CD4-positive, alpha-beta T cell (primary cell): ENCODE results near the gene C8G. TPM values are rescaled to one million over a fixed set of nuclear protein-coding genes. Genes with fewer than 3 reads are reported as not detected.
A peak's percentile ranks its signal among the peaks of the same experiment; 100 is the strongest.

Experiments used
- ATAC-seq: fragments of 200-7000 bp; cut with Tn5 transposase; one replicate; pipeline ENCODE4 v1.10.0; 2022; ENCODE audit warnings: mild to moderate bottlenecking; ENCODE audit not compliant: poor library complexity
- CTCF ChIA-PET: fragments of 350-600 bp; sonication (Branson Sonifier 250); formaldehyde crosslinking; loops from one replicate; lab custom pipeline; 2021; ENCODE audit warnings: antibody characterized with exemption, inconsistent platforms; lab: Charles Lee
- POLR2A ChIA-PET: fragments of 350-600 bp; sonication (Branson Sonifier 250); formaldehyde crosslinking; loops from one replicate; lab custom pipeline; 2021; ENCODE audit warnings: antibody characterized with exemption, inconsistent platforms; lab: Charles Lee
- DNase-seq, 14 experiments: peaks; one replicate each; pipeline ENCODE4 v3.0.0-alpha.2; 2013 to 2020; ENCODE audit warnings: mixed read lengths in 2 of 14
- H3K27ac ChIP-seq, 2 donors: one replicate each; pipeline versions ENCODE4 v1.5.1 to v1.7.0; 2013; ENCODE audit warnings: low read length in 2 of 2, low read depth in 1 of 2, mild to moderate bottlenecking in 1 of 2
- H3K27me3 ChIP-seq, 2 experiments: 1 replicate in 1 of 2; 2 replicates in 1 of 2; pipeline versions ENCODE4 v1.6.1 to v1.7.0; 2013; ENCODE audit warnings: low read length in 2 of 2, control low read depth in 1 of 2, mild to moderate bottlenecking in 1 of 2, moderate library complexity in 1 of 2; ENCODE audit not compliant: insufficient read depth in 2 of 2, control insufficient read depth in 1 of 2
- H3K36me3 ChIP-seq: one replicate; pipeline ENCODE4 v1.6.1; 2013; ENCODE audit warnings: low read length, control low read depth; ENCODE audit not compliant: insufficient read depth
- H3K4me1 ChIP-seq: one replicate; pipeline ENCODE4 v1.6.1; 2013; ENCODE audit warnings: low read length, control low read depth; ENCODE audit not compliant: insufficient read depth
- H3K4me3 ChIP-seq: one replicate; pipeline ENCODE4 v1.5.1; 2013; ENCODE audit warnings: mild to moderate bottlenecking, low read length, moderate library complexity
- H3K9me3 ChIP-seq, 2 experiments: 1 replicate in 1 of 2; 2 replicates in 1 of 2; pipeline versions ENCODE4 v1.6.1 to v1.7.0; 2013; ENCODE audit warnings: low read length in 2 of 2, mild to moderate bottlenecking in 2 of 2, control low read depth in 1 of 2, moderate library complexity in 1 of 2; ENCODE audit not compliant: control insufficient read depth in 1 of 2, insufficient read depth in 1 of 2
- H3K27ac Mint-ChIP-seq: one replicate; pipeline ENCODE4 v1.8.0; 2020; ENCODE audit warnings: mixed read lengths
- H3K27me3 Mint-ChIP-seq: one replicate; pipeline ENCODE4 v1.8.0; 2021; ENCODE audit warnings: mixed read lengths
- H3K36me3 Mint-ChIP-seq: one replicate; pipeline ENCODE4 v1.8.0; 2021; ENCODE audit warnings: low read depth, mixed read lengths
- H3K4me1 Mint-ChIP-seq: one replicate; pipeline ENCODE4 v1.8.0; 2021; ENCODE audit warnings: low read depth, mixed read lengths
- H3K4me3 Mint-ChIP-seq: one replicate; pipeline ENCODE4 v1.8.0; 2020; ENCODE audit warnings: mild to moderate bottlenecking, mixed read lengths
- H3K9me3 Mint-ChIP-seq: one replicate; pipeline ENCODE4 v1.8.0; 2020; ENCODE audit warnings: mixed read lengths
- intact Hi-C, 2 experiments: fragments of 100-400 bp; cut with DNase I in 1 of 2; cut with micrococcal nuclease in 1 of 2; formaldehyde crosslinking; loops; one replicate each; pipeline versions ENCODE4 v1.15.1 to v1.9.0; 2023 to 2025; cut with DNase I, micrococcal nuclease
- total RNA-seq, 174 experiments: library from RNA in 2 of 174; stranded (reverse) in 2 of 174; gene quantifications; one replicate each; pipeline ENCODE4 v1.2.3 and lab custom pipeline; 2021 to 2026
- TF ChIP-seq, protein P1 (sequence below): fragments of 200-600 bp; IDR thresholded peaks from one replicate; pipeline ENCODE4 v1.8.0; 2022; ENCODE audit warnings: antibody characterized with exemption, mild to moderate bottlenecking

Gene C8G
- total RNA-seq, 2 experiments from 2014 or later, result not detected

GRCh38 chr9:136988872-136989271 is 43.8 kb downstream of the C8G start:
- no peaks in the 10 kb centered on the region for H3K9me3 Mint-ChIP-seq
- POLR2A ChIA-PET, result no interaction called here
- intact Hi-C loops, result no loop called here
- H3K27ac ChIP-seq, result no peak overlapping the region
- peaks cover 4% of the 10 kb centered on the region for H3K36me3 Mint-ChIP-seq
- H3K4me1 ChIP-seq, result peaks cover 39% of the 10 kb centered on the region
- peaks cover 0 to 11% of the 10 kb centered on the region in 2 experiments for H3K9me3 ChIP-seq
- ATAC-seq (no peak), DNase-seq (no peak)
- peaks cover 27% of the 10 kb centered on the region for H3K4me1 Mint-ChIP-seq
- TF ChIP-seq, protein P1, sequence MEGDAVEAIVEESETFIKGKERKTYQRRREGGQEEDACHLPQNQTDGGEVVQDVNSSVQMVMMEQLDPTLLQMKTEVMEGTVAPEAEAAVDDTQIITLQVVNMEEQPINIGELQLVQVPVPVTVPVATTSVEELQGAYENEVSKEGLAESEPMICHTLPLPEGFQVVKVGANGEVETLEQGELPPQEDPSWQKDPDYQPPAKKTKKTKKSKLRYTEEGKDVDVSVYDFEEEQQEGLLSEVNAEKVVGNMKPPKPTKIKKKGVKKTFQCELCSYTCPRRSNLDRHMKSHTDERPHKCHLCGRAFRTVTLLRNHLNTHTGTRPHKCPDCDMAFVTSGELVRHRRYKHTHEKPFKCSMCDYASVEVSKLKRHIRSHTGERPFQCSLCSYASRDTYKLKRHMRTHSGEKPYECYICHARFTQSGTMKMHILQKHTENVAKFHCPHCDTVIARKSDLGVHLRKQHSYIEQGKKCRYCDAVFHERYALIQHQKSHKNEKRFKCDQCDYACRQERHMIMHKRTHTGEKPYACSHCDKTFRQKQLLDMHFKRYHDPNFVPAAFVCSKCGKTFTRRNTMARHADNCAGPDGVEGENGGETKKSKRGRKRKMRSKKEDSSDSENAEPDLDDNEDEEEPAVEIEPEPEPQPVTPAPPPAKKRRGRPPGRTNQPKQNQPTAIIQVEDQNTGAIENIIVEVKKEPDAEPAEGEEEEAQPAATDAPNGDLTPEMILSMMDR, result no peak
- CTCF ChIA-PET, result interaction anchor here (0.5 kb wide), 1 partner anchor 79 kb away, joined by 3 read pairs; no protein-coding TSS in a partner anchor
- no peak overlapping the region for H3K27ac Mint-ChIP-seq
- peaks cover 13 to 22% of the 10 kb centered on the region in 2 experiments for H3K27me3 ChIP-seq
- peaks cover 19% of the 10 kb centered on the region for H3K27me3 Mint-ChIP-seq
- no peak overlapping the region for H3K4me3 Mint-ChIP-seq
- peaks cover 6% of the 10 kb centered on the region for H3K36me3 ChIP-seq
- H3K4me3 ChIP-seq, result no peak overlapping the region

DNA sequence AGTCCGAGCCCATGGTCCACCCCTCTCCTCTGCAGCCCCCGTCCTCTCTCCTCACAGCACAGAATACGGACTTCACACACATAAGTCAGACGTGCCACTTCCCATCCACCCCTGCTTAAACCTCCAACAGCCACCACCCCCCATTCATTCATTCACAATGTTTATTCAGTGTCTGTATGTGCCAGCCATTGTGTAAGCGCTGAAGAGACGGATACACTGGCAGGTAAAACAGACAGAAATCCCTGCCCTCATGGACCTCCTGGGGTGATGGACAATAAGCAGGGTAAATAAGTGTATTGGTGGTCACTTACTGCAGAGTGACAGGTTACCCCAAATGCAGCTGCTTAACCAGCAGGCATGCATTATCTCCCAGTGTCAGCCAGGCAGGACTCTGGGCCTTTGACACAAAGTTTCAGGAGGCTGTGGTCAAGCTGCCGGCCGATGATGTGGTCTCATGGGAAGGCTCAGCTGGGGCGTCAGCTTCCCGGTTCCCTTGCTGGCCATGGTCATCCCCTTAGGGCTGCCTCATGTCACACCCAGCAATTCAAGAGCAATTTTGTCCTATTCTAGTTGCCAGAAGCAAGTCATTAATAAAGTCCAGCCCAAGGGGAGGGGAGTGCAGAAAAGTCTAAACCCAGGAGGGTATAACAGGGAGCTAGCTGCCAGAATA is 45.3 kb downstream of the C8G start:
- POLR2A ChIA-PET, result interaction anchor here (2.7 to 3.0 kb wide), 2 partner anchors 35 to 46 kb away, joined by 12 to 17 read pairs; partner anchors contain the start of genes C8G and FBXW5
- H3K4me3 Mint-ChIP-seq, result peak overlapping the region; percentile 89
- no peaks in the 10 kb centered on the region for H3K9me3 Mint-ChIP-seq
- H3K4me1 Mint-ChIP-seq, result peaks cover 26% of the 10 kb centered on the region
- Histone ChIP-seq H3K4me1 (peaks cover 39% of the 10 kb centered on the region), H3K27me3 (peaks cover 0 to 7% of the 10 kb centered on the region in 2 experiments), H3K4me3 (no peak overlapping the region), H3K9me3 (no peaks in the 10 kb centered on the region), H3K36me3 (peaks cover 10% of the 10 kb centered on the region), H3K27ac (no peak overlapping the region)
- H3K36me3 Mint-ChIP-seq, result peaks cover 4% of the 10 kb centered on the region
- intact Hi-C loops, result loop anchor here in 1 of 2 experiments (5.0 kb wide), 1 partner anchor 417 kb away; no protein-coding TSS in a partner anchor
- H3K27me3 Mint-ChIP-seq, result peaks cover 15% of the 10 kb centered on the region
- peak overlapping the region; percentile 57 for H3K27ac Mint-ChIP-seq
- DNase-seq (no peak), ATAC-seq (no peak)
- CTCF ChIA-PET, result interaction anchor here (2.4 kb wide), 1 partner anchor 39 kb away, joined by 6 read pairs; no protein-coding TSS in a partner anchor
- TF ChIP-seq, protein P1, result no peak

- H3K4me1 ChIP-seq, result peaks cover 51% of the 10 kb centered on the region
- Mint-ChIP-seq H3K27me3 (peaks cover 8% of the 10 kb centered on the region), H3K36me3 (peaks cover 8% of the 10 kb centered on the region), H3K4me3 (peak within 1 kb of the TSS; percentile 91), H3K4me1 (peaks cover 35% of the 10 kb centered on the region), H3K9me3 (no peaks in the 10 kb centered on the region), H3K27ac (peak within 1 kb of the TSS; percentile 82)
- H3K27me3 ChIP-seq, result no peaks in the 10 kb centered on the region
- peak; percentile 91 for ATAC-seq
- ChIA-PET POLR2A (interaction anchor here (0.6 to 3.0 kb wide), 18 partner anchors 14 to 185 kb away, joined by 3 to 17 read pairs (median 4); partner anchors contain the start of genes ABCA2, C8G, FBXW5 and RABL6), CTCF (interaction anchor here (0.8 to 2.4 kb wide), 6 partner anchors 16 to 150 kb away, joined by 3 to 11 read pairs (median 4); partner anchors contain the start of genes AJM1 and NPDC1)
- intact Hi-C loops, result loop anchor here (1.0 to 5.0 kb wide), 4 partner anchors 13 to 415 kb away; no protein-coding TSS in a partner anchor
- H3K4me3 ChIP-seq, result peak within 1 kb of the TSS; percentile 89
- peak; percentile 89 to 97 (median 94) for DNase-seq
- H3K36me3 ChIP-seq, result peaks cover 10% of the 10 kb centered on the region
- no peaks in the 10 kb centered on the region for H3K9me3 ChIP-seq
- H3K27ac ChIP-seq, result peak within 1 kb of the TSS; percentile 57 to 76
- TF ChIP-seq, protein P1, result no peak
These were observed 47.2 kb downstream of the C8G start, which contains the start of gene PAXX for GRCh38 chr9:136991993-136992818. PAXX (plus strand) TSS chr9:136992422; CDS start chr9:136992444, 22 bp downstream.
